ENCODE results near the gene APC2. TPM values are rescaled to one million over a fixed set of nuclear protein-coding genes. Genes with fewer than 3 reads are reported as not detected.

APC2 gene
- total RNA-seq, 1 experiment from 2014 or later, result not detected

- no peak for DNase-seq (ENCODE audit: low read depth)
Observed at GRCh38 chr19:1446713-1447481, 3.0 kb upstream of the APC2 start.

GRCh38 chr19:1447504-1447903 lies 2.4 kb upstream of the APC2 start:
- no peak for DNase-seq (ENCODE audit: low read depth)

- DNase-seq (ENCODE audit: low read depth), result no peak
Observed at GRCh38 chr19:1447944-1448343, 2.0 kb upstream of the APC2 start.

GRCh38 chr19:1450735-1451731 lies 1.1 kb downstream of the APC2 start:
- no peak for DNase-seq (ENCODE audit: low read depth)

GRCh38 chr19:1451916-1452801 lies 2.2 kb downstream of the APC2 start:
- DNase-seq (ENCODE audit: low read depth), result no peak

GRCh38 chr19:1452802-1453524 lies 3.0 kb downstream of the APC2 start:
- DNase-seq (ENCODE audit: low read depth), result no peak

- DNase-seq (ENCODE audit: low read depth), result peak; percentile 59
Observed at GRCh38 chr19:1453525-1454364, 3.8 kb downstream of the APC2 start.

GRCh38 chr19:1455002-1455335 lies 5.0 kb downstream of the APC2 start:
- DNase-seq (ENCODE audit: low read depth), result no peak

GRCh38 chr19:1455336-1456120 lies 5.6 kb downstream of the APC2 start:
- peak; percentile 57 for DNase-seq (ENCODE audit: low read depth)

- no peak for DNase-seq (ENCODE audit: low read depth)
Observed at GRCh38 chr19:1456121-1456900, 6.4 kb downstream of the APC2 start.

- DNase-seq (ENCODE audit: low read depth), result no peak
Observed at GRCh38 chr19:1457031-1457739, 7.3 kb downstream of the APC2 start.

- no peak for DNase-seq (ENCODE audit: low read depth)
Observed at GRCh38 chr19:1457892-1458291, 8.0 kb downstream of the APC2 start.

GRCh38 chr19:1459479-1459878 lies 9.6 kb downstream of the APC2 start:
- no peak for DNase-seq (ENCODE audit: low read depth)

GRCh38 chr19:1460033-1460995 lies 10.4 kb downstream of the APC2 start:
- no peak for DNase-seq (ENCODE audit: low read depth)

GRCh38 chr19:1461862-1462261 lies 11.9 kb downstream of the APC2 start:
- DNase-seq (ENCODE audit: low read depth), result no peak

- no peak for DNase-seq (ENCODE audit: low read depth)
Observed at GRCh38 chr19:1465191-1466016, 15.5 kb downstream of the APC2 start.
